GM19193 (cell line): ENCODE data around the gene KIF1A.

Experiments used
- POLR2A ChIP-seq: IDR thresholded peaks from 4 replicates; pipeline ENCODE4 v1.6.1; 2011; ENCODE audit not compliant: insufficient read depth, insufficient read length; ENCODE audit errors: extremely low read depth

KIF1A gene

DNA sequence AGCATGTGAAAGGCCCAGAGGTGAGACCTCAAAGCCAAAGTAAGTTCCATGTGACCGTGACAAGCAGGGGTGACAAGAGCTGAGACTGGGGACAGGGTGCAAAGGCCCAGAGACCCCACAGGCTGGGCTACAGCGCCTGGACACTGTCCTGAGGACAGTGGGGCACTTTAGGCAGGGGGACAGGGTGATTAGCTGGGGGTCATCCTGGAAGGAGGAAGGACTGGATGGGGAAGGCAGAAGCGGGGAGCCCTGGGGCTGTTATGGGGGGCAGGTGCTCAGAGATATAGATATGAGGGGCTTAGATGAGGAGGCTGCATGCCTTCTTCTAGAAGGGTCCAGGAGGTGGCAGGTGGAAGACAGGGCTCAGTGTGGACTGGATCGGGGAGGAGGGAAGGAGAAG lies 31.5 kb downstream of the KIF1A start:
- no peak for TF ChIP-seq POLR2A

GRCh38 chr2:240787521-240788472 lies 32.2 kb downstream of the KIF1A start:
- no peak for TF ChIP-seq POLR2A

GRCh38 chr2:240786871-240787311 lies 33.1 kb downstream of the KIF1A start:
- no peak for TF ChIP-seq POLR2A

- TF ChIP-seq POLR2A: no peak
These were observed 33.6 kb downstream of the KIF1A start for GRCh38 chr2:240786355-240786841.

GRCh38 chr2:240785424-240786335 lies 34.3 kb downstream of the KIF1A start:
- TF ChIP-seq POLR2A: no peak

DNA sequence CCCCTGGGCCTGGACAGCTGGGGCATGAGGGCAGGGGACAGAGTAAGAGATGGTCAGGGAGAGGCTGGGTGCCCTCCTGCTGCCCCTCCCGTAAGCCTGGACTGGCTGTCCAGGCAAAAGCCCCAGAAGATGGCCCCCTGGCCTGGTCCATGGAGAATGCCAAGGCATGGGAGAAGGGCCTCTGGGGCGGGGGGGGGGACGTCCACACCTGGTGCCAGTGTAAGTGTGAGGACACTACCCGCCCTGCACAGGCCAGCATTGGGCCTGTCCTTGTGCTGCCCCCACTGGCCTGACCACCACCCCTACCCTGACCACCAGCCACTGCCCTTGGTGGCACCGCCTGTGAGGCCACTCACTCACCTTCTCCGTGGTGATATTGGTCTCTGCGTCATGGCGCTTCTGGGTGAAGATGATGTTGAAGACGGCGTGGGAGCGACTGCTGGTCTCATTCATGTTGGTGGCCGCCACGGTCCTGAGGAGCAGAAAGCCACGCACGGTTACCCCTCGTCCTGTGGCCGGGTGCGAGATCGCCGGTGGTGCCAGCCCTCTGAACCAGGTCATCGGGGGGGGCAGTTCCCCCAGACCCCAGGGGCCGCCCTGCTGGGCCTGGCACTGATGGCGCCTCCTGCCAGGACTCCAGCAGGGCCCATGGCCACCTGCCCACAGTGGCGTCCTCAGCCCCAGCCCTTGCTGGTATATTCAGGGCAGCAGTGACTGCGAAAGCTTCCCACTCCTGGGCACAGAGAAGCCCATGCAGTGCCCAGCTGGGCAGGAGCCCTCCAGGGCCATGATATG lies 35.2 kb downstream of the KIF1A start:
- TF ChIP-seq POLR2A: no peak

- TF ChIP-seq POLR2A: no peak
These were observed 36.0 kb downstream of the KIF1A start for GRCh38 chr2:240783819-240784621.

GRCh38 chr2:240782886-240783818 lies 36.9 kb downstream of the KIF1A start:
- TF ChIP-seq POLR2A: no peak

GRCh38 chr2:240782221-240782885 lies 37.7 kb downstream of the KIF1A start:
- TF ChIP-seq POLR2A: no peak

- no peak for TF ChIP-seq POLR2A
These were observed 38.4 kb downstream of the KIF1A start for GRCh38 chr2:240781471-240782220.

- TF ChIP-seq POLR2A: no peak
These were observed 39.9 kb downstream of the KIF1A start for GRCh38 chr2:240780023-240780700.

GRCh38 chr2:240778426-240778825 lies 41.6 kb downstream of the KIF1A start:
- no peak for TF ChIP-seq POLR2A
